HepG2 (cell line): ENCODE data around the gene UBE2C. TPM values are rescaled to one million over a fixed set of nuclear protein-coding genes. Genes with fewer than 3 reads are reported as not detected.
A peak's percentile ranks its signal among the peaks of the same experiment; 100 is the strongest.

Experiments used
- ATF7-NPFF ChIP-seq: sonication (generic); formaldehyde crosslinking; IDR thresholded peaks from 2 replicates; pipeline ENCODE4 v1.8.1; 2023; ENCODE audit warnings: mild to moderate bottlenecking, low read depth, missing genetic modification reagents, moderate library complexity
- CEBPG ChIP-seq: IDR thresholded peaks from 2 replicates; pipeline ENCODE4 v1.6.1; 2016
- DR1 ChIP-seq: sonication (generic); formaldehyde crosslinking; IDR thresholded peaks from 2 replicates; pipeline ENCODE4 v1.8.0; 2021; ENCODE audit warnings: mild to moderate bottlenecking, missing genetic modification reagents, inconsistent platforms
- GATAD1 ChIP-seq: IDR thresholded peaks from 2 replicates; pipeline ENCODE4 v1.6.1; 2016; ENCODE audit warnings: missing genetic modification reagents, missing compliant biosample characterization
- HDAC1 ChIP-seq: sonication (generic); formaldehyde crosslinking; IDR thresholded peaks from 2 replicates; pipeline ENCODE4 v1.5.1; 2020; ENCODE audit warnings: mild to moderate bottlenecking, missing genetic modification reagents
- HNRNPK ChIP-seq: fragments of 200-400 bp; formaldehyde crosslinking; IDR thresholded peaks from 2 replicates; pipeline ENCODE4 v1.6.1; 2018; ENCODE audit warnings: low read length, low read depth, moderate library complexity, mild to moderate bottlenecking; ENCODE audit not compliant: poor library complexity, severe bottlenecking
- NKX3-1 ChIP-seq: sonication (generic); formaldehyde crosslinking; IDR thresholded peaks from 2 replicates; pipeline ENCODE4 v1.5.0; 2020; ENCODE audit warnings: missing genetic modification reagents
- SAP130 ChIP-seq: IDR thresholded peaks from 2 replicates; pipeline ENCODE4 v1.6.1; 2016; ENCODE audit warnings: low read depth
- SPEN ChIP-seq: sonication (generic); formaldehyde crosslinking; IDR thresholded peaks from 2 replicates; pipeline ENCODE4 v1.5.1; 2020; ENCODE audit warnings: low read depth, mild to moderate bottlenecking, missing genetic modification reagents
- SRY ChIP-seq: sonication (generic); formaldehyde crosslinking; IDR thresholded peaks from 2 replicates; pipeline ENCODE4 v1.8.0; 2022; ENCODE audit warnings: mild to moderate bottlenecking, missing genetic modification reagents
- ZFP36L1 ChIP-seq: sonication (generic); formaldehyde crosslinking; IDR thresholded peaks from 2 replicates; pipeline ENCODE4 v1.8.0; 2022; ENCODE audit warnings: mild to moderate bottlenecking, missing genetic modification reagents, moderate library complexity
- ZIK1 ChIP-seq: sonication (generic); formaldehyde crosslinking; IDR thresholded peaks from 2 replicates; pipeline ENCODE4 v1.5.0; 2020; ENCODE audit warnings: mild to moderate bottlenecking, low read depth, missing genetic modification reagents, borderline replicate concordance
- ZNF136 ChIP-seq: sonication (generic); formaldehyde crosslinking; IDR thresholded peaks from 2 replicates; pipeline ENCODE4 v1.8.1; 2022; ENCODE audit warnings: low read depth, mild to moderate bottlenecking, moderate library complexity, missing genetic modification reagents
- ZNF772 ChIP-seq: sonication (generic); formaldehyde crosslinking; IDR thresholded peaks from 2 replicates; pipeline ENCODE4 v1.5.0; 2020; ENCODE audit warnings: mild to moderate bottlenecking, missing genetic modification reagents
- ZNF83 ChIP-seq: sonication (generic); formaldehyde crosslinking; IDR thresholded peaks from 2 replicates; pipeline ENCODE4 v1.4.0; 2020; ENCODE audit warnings: missing genetic modification reagents, mild to moderate bottlenecking, borderline replicate concordance
- polyA plus RNA-seq, 8 experiments: library from polyadenylated mRNA; depleted of rRNA in 3 of 8; stranded (reverse) in 7 of 8; unstranded in 1 of 8; fragments of >200 nt; fragmentation: Illumina TruSeq in 4 of 8; extraction: Trizol in 4 of 8; gene quantifications; 2 replicates each; pipeline versions ENCODE4 v1.2.1 to v1.2.3, GENCODE V29; 2011 to 2016; ENCODE audit warnings: low read depth in 4 of 8, missing spikeins in 1 of 8, mixed read lengths in 1 of 8; ENCODE audit not compliant: insufficient read depth in 1 of 8
- total RNA-seq, 5 experiments: library from RNA; depleted of rRNA; stranded (reverse); fragments of >200 nt; fragmentation: Illumina TruSeq; extraction: Trizol; gene quantifications; 2 replicates each; pipeline ENCODE4 v1.2.3, GENCODE V29; 2016; ENCODE audit warnings: low read depth in 1 of 5
- TF ChIP-seq, protein P1 (sequence below): sonication (generic); formaldehyde crosslinking; conservative IDR thresholded peaks from 2 replicates; pipeline ENCODE4 v1.4.0; 2020; ENCODE audit warnings: missing genetic modification reagents
- TF ChIP-seq, protein P2 (sequence below): sonication (generic); formaldehyde crosslinking; IDR thresholded peaks from 2 replicates; pipeline ENCODE4 v1.5.0; 2020; ENCODE audit warnings: mild to moderate bottlenecking, missing genetic modification reagents, moderate library complexity
- TF ChIP-seq, protein P3 (sequence below): IDR thresholded peaks from 2 replicates; pipeline ENCODE4 v1.6.1; 2016; ENCODE audit warnings: mild to moderate bottlenecking, missing biosample characterization, missing genetic modification reagents
- TF ChIP-seq, protein P4 (sequence below): sonication (generic); formaldehyde crosslinking; IDR thresholded peaks from 2 replicates; pipeline ENCODE4 v1.5.0; 2020; ENCODE audit warnings: missing genetic modification reagents
- TF ChIP-seq, protein P5 (sequence below): sonication (generic); formaldehyde crosslinking; IDR thresholded peaks from 2 replicates; pipeline ENCODE4 v1.5.0; 2020; ENCODE audit warnings: mild to moderate bottlenecking, missing genetic modification reagents

Gene UBE2C
- total and polyA plus RNA-seq, 2 of the 13 experiments (the other 11 are each of a cell fraction or from before 2014, with no cell fraction given): 100 to 123 TPM

DNA sequence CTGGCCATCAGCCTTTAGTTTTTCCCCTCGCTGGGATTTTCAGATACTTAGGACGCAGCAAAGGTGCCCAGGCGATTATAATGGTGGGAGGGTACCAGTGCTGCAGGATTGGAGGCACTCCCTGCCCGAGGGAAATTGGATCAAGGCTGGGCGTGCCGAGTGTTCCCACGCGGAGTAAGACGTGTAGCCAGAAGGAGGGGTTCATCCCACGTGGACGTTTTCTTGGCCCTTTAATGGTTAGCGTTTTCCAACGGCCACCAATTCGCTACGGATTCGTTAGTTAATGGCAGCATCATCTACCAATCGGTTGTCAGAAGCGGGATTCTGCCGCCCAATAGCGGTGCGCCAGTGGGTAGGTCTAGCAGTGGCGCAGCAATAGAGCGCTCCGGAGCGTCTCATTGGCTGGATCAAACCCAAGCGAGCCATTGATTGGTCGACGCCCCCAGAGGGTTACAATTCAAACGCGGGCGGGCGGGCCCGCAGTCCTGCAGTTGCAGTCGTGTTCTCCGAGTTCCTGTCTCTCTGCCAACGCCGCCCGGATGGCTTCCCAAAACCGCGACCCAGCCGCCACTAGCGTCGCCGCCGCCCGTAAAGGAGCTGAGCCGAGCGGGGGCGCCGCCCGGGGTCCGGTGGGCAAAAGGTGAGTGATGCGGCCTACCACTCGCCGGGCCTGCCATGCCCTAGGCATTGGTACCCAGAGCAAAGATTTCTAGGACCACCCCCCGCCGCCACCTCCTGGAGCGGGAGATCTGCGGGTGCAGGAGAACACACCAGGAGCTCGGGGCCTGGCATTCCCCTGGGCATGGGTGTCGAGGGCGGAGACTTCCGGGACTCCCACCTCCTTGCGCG is at the start of gene UBE2C (continued):
- TF ChIP-seq GATAD1 (CRISPR knock-in tag): 0 out of 2 replicates have a peak, but pooled peaks have one; percentile 65
- TF ChIP-seq, protein P1, sequence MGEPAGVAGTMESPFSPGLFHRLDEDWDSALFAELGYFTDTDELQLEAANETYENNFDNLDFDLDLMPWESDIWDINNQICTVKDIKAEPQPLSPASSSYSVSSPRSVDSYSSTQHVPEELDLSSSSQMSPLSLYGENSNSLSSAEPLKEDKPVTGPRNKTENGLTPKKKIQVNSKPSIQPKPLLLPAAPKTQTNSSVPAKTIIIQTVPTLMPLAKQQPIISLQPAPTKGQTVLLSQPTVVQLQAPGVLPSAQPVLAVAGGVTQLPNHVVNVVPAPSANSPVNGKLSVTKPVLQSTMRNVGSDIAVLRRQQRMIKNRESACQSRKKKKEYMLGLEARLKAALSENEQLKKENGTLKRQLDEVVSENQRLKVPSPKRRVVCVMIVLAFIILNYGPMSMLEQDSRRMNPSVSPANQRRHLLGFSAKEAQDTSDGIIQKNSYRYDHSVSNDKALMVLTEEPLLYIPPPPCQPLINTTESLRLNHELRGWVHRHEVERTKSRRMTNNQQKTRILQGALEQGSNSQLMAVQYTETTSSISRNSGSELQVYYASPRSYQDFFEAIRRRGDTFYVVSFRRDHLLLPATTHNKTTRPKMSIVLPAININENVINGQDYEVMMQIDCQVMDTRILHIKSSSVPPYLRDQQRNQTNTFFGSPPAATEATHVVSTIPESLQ: no peak
- TF ChIP-seq, protein P2, sequence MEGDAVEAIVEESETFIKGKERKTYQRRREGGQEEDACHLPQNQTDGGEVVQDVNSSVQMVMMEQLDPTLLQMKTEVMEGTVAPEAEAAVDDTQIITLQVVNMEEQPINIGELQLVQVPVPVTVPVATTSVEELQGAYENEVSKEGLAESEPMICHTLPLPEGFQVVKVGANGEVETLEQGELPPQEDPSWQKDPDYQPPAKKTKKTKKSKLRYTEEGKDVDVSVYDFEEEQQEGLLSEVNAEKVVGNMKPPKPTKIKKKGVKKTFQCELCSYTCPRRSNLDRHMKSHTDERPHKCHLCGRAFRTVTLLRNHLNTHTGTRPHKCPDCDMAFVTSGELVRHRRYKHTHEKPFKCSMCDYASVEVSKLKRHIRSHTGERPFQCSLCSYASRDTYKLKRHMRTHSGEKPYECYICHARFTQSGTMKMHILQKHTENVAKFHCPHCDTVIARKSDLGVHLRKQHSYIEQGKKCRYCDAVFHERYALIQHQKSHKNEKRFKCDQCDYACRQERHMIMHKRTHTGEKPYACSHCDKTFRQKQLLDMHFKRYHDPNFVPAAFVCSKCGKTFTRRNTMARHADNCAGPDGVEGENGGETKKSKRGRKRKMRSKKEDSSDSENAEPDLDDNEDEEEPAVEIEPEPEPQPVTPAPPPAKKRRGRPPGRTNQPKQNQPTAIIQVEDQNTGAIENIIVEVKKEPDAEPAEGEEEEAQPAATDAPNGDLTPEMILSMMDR (CRISPR knock-in tag): 0 out of 2 replicates have a peak, but pooled peaks have one; percentile 7
- peak; percentile 91; the same call in 1 of the 2 replicates for TF ChIP-seq ZNF83 (CRISPR knock-in tag)
- TF ChIP-seq, protein P3, sequence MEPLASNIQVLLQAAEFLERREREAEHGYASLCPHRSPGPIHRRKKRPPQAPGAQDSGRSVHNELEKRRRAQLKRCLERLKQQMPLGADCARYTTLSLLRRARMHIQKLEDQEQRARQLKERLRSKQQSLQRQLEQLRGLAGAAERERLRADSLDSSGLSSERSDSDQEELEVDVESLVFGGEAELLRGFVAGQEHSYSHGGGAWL (CRISPR knock-in tag): no peak; the same call in 1 of the 2 replicates
- TF ChIP-seq NKX3-1 (CRISPR knock-in tag): 0 out of 2 replicates have a peak, but pooled peaks have one; percentile 9
- peak; percentile 98 for TF ChIP-seq SAP130 (CRISPR knock-in tag)
- peak; percentile 33; the same call in 1 of the 2 replicates for TF ChIP-seq ZNF772 (CRISPR knock-in tag)
- TF ChIP-seq, protein P4, sequence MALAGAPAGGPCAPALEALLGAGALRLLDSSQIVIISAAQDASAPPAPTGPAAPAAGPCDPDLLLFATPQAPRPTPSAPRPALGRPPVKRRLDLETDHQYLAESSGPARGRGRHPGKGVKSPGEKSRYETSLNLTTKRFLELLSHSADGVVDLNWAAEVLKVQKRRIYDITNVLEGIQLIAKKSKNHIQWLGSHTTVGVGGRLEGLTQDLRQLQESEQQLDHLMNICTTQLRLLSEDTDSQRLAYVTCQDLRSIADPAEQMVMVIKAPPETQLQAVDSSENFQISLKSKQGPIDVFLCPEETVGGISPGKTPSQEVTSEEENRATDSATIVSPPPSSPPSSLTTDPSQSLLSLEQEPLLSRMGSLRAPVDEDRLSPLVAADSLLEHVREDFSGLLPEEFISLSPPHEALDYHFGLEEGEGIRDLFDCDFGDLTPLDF (CRISPR knock-in tag): peak; percentile 96
- TF ChIP-seq SPEN (CRISPR knock-in tag): peak; percentile 61
- no peak for TF ChIP-seq HNRNPK
- TF ChIP-seq CEBPG: no peak
- peak; percentile 15; the same call in 1 of the 2 replicates for TF ChIP-seq SRY
- no peak for TF ChIP-seq ZNF136 (CRISPR knock-in tag)
- TF ChIP-seq DR1 (CRISPR knock-in tag): peak; percentile 71
- peak; percentile 97 for TF ChIP-seq ZFP36L1 (CRISPR knock-in tag)
- TF ChIP-seq ZIK1: no peak
- TF ChIP-seq, protein P5, sequence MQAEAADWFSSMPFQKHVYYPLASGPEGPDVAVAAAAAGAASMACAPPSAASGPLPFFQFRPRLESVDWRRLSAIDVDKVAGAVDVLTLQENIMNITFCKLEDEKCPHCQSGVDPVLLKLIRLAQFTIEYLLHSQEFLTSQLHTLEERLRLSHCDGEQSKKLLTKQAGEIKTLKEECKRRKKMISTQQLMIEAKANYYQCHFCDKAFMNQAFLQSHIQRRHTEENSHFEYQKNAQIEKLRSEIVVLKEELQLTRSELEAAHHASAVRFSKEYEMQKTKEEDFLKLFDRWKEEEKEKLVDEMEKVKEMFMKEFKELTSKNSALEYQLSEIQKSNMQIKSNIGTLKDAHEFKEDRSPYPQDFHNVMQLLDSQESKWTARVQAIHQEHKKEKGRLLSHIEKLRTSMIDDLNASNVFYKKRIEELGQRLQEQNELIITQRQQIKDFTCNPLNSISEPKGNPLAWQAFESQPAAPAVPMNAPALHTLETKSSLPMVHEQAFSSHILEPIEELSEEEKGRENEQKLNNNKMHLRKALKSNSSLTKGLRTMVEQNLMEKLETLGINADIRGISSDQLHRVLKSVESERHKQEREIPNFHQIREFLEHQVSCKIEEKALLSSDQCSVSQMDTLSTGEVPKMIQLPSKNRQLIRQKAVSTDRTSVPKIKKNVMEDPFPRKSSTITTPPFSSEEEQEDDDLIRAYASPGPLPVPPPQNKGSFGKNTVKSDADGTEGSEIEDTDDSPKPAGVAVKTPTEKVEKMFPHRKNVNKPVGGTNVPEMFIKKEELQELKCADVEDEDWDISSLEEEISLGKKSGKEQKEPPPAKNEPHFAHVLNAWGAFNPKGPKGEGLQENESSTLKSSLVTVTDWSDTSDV (CRISPR knock-in tag): no peak
- TF ChIP-seq HDAC1: peak; percentile 95
- TF ChIP-seq ATF7-NPFF: peak; percentile 95
